HS-5 (cell line): ENCODE data around the gene RAB10.
"Not testable (repeated sequence)": the region's sequence is repeated elsewhere in the genome, so short reads cannot be mapped to it uniquely, and the experiment has no call there.

Experiments
- DNase-seq: peaks from one replicate; pipeline ENCODE4 v3.0.0-alpha.2; 2012; ENCODE audit warnings: low read depth

The RAB10 gene

DNA sequence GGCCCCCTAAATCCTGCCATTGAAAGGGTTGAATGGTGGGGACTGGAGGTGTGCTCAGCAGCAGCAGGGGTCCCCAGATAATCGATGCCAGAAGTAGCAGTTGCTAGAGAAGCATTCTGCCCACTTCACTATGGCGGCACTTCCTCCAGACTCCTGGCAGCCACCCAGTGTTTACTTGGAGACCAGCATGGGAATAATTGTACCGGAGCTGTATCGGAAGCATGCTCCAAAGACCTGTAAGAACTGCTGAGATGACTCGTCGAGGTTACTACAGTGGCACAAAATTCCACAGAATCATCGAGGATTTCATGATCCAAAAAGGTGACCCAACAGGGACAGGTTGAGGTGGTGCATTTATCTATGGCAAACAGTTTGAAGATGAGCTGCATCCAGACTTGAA lies 128.0 kb downstream of the RAB10 start:
- no peak for DNase-seq

DNA sequence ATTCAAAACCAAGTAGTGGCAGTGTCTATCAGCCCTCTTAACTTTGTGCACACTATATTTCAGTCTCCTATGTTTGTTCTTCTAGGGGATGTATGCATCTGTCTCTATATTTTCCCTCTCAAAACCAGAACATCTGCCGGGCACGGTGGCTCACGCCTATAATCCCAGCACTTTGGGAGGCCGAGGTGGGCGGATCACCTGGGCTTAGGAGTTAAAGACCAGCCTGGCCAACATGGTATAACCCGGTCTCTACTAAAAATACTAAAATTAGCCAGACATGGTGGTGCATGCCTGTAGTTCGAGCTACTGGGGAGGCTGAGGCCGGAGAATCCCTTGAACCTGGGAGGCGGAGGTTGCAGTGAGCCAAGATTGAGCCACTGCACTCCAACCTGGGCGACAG lies 129.1 kb downstream of the RAB10 start:
- no peak for DNase-seq

DNA sequence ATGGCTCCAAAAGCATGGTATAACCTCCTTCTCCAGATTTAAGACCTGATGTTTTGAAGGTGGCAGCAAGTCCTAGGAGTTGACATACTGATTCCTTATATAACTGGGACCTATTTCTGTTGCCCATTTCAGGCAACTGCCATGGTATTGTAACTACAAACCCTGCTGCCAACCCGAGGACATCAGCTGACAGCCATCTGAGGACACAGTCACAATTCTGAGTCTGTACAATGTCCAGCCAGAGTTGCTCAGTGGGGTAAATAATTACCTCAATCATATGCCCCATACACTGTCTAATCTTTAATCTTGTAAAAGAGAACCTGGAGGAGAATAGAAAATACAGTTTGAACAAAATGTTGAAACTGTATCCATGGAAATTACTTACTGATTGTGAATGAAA lies 130.3 kb downstream of the RAB10 start:
- no peak for DNase-seq

DNA sequence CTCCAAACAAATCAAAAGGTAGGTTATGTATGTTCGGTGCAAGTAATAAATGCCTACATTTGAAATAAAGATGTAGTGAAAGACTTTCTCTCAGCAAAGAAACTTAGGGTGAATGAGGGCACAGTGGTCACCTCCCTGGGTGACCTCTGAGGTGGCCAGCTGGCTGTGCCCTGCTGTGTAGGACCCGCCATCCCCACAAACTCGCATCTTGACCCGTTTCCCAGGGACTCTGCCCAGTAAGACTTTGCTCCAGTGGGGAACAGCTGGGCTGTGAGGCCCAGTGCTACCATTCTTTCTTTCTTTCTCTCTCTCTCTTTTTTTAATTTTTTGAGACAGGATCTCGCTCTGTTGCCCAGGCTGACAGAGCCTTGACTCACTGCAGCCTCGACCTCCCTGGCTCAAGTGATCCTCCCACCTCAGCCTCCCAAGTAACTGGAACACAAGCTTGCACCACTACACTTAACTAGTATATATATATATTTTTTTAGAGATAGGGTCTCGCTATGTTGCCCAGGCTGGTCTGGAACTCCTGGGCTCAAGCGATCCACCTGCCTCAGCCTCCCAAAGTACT lies 130.8 kb downstream of the RAB10 start:
- DNase-seq = no peak

DNA sequence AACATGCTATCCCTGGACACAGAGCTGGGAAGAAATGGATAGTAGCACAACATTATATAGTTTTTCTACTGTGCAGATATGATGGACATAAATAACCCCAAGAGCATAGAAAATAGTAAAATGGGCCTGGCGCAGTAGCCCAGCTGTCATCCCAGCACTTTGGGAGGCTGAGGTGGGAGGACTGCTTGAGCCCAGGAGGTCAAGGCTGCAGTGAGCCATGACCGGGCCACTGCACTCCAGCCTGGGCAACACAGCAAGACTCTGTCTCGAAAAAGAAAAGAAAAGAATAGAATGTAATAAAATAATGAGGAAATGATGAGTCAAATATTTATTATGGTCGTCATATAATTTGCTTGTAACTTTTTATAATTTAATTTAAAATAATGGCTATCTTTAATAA lies 131.5 kb downstream of the RAB10 start:
- no peak for DNase-seq

DNA sequence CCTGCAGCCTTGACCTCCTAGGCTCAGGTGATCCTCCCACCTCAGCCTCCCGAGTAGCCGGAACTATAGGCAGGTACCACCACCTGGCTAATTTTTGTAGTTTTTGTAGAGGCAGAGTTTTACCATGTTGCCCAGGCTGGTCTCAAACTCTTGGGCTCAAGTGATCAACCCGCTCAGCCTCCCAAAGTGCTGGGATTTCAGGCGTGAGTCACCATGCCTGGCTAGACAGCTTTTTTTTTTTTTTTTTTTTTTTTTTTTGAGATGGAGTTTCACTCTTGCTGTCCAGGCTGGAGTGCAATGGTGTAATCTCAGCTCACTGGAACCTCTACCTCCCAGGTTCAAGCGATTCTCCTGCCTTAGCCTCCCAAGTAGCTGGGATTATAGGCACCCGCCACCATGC lies 132.7 kb downstream of the RAB10 start:
- DNase-seq = not testable (repeated sequence)

DNA sequence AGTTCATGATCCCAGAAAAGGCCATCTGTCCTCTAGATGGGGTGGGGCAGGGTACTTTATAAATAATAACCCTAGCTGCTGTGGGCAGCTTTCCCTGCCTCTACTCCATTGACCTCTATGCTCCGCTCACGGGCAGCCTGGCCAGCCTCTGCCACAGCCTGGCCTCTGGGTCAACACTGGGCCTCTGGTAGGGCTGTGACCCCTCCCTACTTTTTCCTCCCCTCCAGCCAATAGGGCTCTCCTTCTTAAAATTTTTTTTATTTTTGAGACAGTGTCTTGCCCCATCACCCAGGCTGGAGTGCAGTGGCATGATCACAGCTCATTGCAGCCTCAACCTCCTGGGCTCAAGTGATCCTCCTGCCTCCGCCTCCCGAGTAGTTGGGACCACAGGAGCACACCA lies 134.9 kb downstream of the RAB10 start:
- no peak for DNase-seq

DNA sequence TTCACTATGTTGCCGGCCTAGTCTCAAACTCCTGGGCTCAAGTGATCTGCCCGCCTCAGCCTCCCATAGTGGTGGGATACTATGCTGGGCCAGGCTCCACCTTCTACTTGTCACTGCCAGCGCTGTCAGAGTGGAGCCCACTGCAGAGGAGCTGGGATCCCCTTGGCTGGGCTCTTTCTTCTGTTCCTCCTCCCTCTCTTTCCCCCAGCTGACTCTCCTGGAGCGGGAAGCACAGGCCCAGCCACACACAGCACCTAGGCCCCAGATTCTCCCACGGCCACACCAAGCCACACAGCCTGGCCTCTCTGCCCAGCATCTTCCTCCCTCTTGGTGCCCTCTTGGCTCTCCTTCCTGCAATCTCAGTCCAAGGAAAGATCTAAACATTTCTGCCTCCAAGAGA lies 135.3 kb downstream of the RAB10 start:
- no peak for DNase-seq

DNA sequence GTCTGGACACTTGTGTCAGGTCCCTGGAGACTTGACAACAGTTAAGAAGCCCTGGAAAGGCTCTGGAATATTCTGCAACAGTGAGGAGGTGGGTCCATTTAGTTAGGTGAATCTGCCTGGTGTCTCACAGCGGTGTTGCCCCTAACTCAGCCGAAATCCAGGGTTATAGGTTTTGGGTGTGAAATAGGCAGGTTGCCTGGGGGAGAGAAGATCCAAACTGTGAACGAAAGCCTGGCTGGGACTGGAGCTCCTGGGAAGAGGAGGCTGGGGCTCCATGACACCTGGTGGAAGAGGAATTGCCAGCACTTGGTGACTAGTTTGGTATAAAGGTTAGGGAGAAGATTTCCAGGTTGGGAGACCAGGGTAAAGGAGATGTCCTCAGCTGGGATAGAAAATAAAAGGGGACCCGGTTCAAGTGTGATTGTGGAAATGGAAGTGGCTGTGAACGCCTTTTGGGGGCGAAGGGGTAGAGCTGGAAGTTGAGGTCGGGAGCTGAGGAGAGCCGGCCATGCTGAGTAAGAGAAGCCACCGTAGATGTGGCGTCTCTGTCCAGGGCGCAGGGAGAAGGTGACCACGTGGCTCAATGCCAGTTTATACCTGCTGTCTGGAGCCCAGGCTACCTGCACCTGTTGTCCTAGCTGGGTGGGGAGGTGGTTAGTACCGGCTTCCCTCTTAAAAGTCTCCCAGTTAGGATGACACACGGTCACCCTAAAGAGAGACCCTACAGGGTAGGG lies 136.0 kb downstream of the RAB10 start:
- DNase-seq = no peak

DNA sequence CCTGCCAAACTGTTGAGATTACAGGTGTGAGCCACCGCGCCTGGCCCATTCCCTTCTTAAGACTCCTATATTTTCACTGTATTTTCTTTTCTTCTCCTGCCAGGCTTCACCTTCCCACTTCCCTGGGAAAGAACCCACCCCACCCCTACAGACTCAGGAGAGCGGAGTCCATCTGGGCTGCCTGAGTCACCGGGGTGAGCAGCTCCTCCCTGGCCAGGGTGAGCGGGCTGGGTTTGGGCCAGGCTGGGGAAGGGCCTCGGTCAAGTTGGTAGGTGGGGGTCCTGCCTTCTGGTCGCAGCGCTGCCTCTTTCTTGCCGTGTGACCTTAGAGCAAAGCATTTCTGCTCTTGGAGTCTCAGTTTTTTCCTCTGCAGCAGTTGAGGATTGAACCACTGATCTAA lies 136.9 kb downstream of the RAB10 start:
- DNase-seq = no peak

DNA sequence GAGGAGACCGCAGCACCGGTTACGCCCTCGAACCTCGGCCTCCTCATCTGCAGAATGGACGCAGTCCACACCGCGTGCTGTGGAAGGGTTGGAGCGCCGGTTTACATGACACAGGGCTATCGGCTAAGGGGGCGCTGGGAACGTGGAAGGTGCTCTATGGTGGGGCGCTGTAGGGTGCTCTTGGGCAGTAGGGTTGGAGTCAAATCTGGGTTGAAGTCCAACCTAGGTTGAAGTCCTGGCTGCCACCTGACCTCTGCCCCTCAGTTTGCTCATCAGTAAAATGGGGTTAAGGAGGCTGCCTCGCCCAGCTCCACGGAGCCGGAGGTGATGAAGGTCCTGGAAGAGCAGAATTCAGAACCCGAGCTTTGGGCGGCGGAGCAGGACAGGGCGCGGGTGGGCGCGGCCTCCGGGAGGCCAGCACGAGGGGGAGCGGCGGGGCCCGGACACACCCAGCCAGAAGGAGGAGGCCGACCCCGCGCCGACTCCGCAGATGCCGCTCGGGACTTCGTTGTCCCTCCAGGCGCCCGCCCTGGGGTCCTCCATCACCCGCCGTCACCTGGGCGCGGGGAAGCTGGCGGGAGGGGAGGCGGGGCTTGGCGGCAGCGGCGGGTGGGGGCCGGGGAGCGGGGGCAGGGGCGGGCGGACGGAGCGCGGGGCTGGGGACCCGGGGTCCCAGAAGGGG lies 138.4 kb downstream of the RAB10 start:
- DNase-seq = no peak

DNA sequence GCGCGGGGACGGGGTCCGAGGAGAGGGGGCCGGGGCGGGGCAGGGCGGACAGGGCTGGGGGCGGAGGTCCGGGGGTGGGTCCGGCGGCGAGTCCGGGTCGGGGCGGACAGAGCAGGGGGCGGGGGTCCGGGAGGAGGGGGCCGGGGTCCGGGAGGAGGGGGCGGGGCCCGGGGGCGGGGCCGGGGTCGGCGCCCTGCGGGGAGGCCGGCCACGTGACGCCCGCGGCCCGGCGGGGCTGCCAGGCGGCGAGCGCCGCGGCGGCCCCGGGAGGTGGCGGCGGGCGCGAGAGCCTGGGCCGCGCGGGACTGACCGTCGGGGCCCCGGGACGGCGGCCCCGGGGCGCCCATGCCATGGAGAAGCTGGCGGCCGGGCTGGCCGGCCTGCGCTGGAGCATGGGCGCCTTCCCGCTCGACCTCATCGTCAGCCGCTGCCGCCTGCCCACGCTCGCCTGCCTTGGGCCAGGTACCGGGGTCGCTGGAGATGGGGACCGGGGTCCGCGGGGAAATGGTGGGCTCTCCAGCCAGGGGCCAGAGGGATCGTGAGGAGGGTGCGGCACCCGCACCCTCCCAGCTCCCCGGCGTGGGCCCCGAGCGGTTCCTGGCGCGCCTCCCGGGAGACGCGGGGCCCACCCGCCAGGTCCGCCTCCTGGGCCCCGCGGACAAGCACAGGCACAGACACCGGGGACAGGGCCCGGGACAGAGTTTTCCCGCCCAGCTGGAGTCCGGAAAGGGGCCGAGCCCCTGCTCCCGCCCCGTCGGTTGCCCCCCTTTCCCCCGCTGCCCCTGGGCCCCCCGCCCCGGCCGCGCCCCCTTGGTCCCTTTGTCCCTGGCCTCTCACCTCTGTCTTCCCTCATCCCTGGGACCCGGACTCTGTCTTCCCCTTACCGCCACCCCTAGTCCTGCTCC lies 139.2 kb downstream of the RAB10 start, which contains the start of gene GAREM2:
TSS of gene GAREM2 (plus strand) at position 218 of the 905 bp plus-strand sequence. CDS start at position 351, 133 bp downstream.
- no peak for DNase-seq

DNA sequence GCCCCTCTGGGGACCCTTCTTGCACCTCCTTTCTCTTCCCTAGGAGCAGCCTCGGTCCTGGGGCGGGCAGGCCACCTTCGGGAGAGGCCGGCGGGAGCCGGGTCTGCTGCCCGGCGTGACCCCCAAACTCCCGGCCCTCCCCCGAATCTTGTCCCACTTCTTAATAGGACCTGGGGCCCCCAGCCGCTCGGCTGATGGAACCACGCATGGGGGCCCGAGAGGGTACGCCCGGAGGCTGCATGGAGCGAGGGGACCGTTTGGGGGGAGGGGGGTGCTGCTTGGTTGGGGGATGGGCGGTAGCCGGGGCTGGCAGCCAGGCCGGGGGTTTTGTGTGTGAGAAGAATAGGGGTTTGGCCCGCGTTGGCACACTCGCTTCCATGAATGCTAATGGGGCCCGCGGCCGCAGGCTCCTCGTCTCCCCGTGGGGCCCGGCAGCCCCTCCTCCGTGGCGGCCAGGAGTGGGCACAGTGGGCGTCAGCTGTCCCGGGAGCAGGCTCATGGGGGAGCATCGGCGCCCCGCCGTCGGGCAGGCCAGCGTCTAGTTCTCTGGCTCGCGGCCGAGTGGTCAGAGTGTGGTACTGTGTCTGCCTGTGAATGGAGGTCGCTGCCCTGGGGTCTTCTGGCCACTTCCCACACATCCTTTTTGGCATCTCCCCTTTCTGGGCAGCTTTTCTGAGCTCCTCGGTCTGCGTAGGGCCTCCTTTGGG lies 140.0 kb downstream of the RAB10 start:
- DNase-seq = no peak

DNA sequence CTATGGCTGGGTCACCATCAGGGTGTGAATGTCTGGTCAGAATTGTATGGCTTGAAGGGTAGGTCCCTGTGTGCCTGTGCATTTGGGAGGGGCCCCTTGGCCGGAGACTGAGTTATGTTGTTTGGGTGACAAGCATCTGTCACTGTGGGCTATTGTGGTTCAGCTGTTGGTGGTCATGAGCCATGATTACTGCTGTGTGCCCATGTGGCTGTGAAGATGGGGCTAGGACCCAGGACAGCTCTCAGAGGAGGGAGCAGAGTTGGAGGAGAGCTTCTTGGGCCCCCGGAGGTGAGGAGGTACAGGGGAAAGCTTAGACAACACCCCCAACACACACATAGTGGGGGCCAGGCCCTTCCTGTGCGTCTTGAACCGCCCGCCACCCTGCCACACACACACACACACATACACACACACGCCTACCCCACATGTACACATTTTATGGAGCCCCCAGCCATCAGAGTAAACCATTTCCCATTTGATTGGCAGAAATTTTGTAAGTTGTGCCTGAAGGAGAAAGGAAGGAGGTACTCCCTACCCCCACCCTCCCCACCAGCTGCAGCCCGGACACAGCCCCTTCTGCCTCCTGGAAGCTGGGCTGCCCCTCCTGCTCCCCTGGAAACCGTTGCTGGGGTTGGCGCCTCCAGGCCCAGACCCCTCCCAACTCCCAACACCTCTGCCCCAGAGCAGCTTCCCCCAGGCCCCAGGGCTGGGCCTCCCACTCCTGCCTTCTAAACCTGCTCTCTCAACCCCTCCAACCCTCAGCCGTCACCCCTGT lies 141.0 kb downstream of the RAB10 start:
- no peak for DNase-seq

DNA sequence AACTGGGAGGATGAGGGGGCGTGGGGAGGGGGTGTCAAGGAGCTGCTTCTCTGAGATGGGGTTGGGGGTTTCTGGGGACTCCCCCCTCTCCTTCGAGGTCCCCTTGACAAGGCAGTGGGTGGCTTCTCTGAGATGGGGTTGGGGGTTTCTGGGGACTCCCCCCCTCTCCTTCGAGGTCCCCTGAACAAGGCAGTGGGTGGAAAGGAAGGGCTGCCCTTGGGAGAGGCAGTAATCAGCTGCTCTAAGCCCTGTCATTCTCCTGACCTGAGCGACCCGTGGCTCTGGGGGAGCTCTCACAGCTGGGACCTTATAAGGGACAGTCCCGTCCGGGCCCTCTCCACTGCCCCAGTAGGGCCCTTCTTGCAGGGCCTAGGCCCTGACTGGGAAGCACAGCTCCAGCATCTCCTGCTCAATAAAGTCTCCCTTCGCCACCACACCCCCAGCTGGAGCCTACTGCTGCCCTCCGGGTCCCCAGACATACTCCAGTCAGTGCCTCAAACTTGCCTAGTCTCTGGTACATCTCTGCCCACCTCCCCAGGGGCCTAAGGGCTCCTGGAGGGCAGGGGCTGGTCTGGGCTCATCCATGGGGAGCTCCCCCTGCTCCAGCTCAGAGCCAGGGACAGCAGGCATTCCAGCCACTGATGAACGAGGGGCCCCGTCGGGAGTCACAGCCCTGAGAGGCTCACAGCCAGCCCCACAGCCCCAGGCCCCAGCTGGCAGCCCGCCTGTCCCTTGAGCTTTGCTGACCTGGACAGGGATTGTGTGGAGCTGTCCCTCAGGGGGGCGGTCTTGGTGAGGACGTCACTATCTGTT lies 141.8 kb downstream of the RAB10 start:
- no peak for DNase-seq

DNA sequence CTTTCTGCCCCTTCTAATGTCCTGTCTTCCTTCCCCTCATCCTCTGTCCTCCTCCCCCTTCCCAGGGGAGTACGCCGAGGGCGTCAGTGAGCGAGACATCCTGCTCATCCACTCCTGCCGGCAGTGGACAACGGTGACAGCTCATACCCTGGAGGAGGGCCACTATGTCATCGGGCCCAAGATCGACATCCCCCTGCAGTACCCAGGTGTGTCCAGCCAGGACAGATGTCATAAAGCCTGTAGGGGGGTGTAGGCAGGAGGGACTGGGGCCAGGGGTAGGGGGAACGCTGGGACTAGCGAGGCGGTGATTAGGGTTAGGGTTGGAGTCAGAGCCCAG lies 142.4 kb downstream of the RAB10 start:
- DNase-seq = no peak

DNA sequence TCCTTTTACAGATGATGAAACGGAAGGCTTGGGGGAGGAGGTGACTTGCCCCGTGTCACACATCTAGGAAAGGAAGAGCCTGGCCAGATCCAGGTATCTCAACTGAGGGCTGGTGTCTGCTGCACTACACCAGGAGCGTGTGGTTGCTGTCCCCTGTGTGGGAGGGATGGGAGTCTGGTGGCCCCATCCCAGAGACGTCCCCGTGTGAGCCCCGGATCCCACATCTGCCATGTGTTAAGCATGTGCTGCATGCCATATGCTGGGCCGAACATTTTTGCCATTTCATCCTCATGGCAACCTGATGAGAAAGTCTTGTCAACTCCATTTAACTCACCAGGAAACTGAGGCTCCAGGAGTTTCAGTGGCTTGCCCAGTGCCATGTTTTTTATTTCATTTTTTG lies 143.2 kb downstream of the RAB10 start:
- no peak for DNase-seq

DNA sequence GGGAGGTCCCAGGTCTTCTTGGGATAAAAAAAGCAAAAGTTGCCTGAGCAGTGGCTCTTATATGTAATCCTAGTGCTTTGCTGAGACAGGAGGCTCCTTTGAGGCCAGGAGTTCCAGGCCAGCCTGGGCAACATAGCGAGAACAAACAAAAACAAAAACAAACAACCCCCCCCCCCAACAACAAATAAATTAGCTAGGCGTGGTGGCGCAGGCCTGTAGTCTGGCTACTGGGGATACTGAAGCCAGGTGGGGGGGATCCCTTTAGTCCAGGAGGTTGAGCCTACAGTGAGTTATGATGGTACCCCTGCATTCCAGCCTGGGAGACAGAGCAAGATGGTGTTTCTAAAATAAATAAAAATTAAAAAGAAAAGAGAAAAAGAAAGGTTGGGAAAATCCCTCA lies 144.4 kb downstream of the RAB10 start:
- DNase-seq = no peak

DNA sequence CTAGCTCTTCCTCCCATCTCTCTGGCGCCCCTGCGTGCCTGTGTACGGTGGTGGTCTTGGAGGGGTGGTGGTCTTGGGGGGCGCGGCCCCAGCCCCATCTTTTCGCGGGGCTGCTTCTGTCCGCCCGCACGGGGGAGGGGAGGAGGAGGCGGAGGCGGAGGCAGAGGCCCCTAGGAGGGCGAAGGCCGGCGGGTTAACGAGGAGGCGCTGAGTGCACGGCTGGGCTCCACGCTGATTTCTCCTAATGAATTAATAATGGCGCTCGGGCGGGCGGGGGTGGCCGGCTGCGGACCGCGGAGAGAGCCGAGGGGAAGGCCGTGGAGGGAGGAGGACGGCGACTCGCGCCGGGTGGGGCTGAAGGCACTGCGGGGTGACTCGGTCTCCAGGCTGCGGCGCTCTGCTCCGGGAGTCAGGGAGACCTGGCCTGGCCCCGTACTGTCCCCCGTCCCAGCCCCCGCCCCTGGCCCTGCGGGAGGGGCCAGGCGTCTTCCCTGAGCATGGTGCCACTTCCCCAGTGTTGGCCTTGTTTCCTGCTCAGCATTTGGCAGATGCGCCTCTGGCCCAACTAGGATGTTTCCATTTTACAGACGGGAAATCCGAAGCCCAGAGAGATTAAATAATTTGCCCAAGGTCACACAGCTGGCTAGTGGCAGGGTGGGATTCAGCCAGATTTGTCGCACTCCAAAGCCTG lies 145.0 kb downstream of the RAB10 start:
- DNase-seq = no peak
